ENCODE data around the gene ZNF74.

GRCh38 chr22:20456722-20457076 lies 62.7 kb downstream of the ZNF74 start:
- TF ChIP-seq POLR2A (IDR thresholded peaks at IDR 0.05) (no peak), CTCF (IDR thresholded peaks at IDR 0.05) (no peak), POLR2AphosphoS5 (IDR thresholded peaks at IDR 0.05) (no peak), EP300 (IDR thresholded peaks at IDR 0.05) (no peak)

All from suprapubic skin (tissue), 4 donors.